H9 (cell line): ENCODE measurements around the gene HOXD12. TPM values are rescaled to one million over a fixed set of nuclear protein-coding genes. Genes with fewer than 3 reads are reported as not detected.

Source experiments
- DNase-seq: peaks from one replicate; pipeline ENCODE4 v3.0.0-alpha.2; 2017
- H2AFZ ChIP-seq: one replicate; pipeline ENCODE4 v1.6.1; 2013; ENCODE audit warnings: mild to moderate bottlenecking, low read length, control low read depth, moderate library complexity
- H2AK5ac ChIP-seq: 2 replicates; pipeline ENCODE4 v1.6.1; 2013; ENCODE audit warnings: low read length, control low read depth, mixed read lengths; ENCODE audit not compliant: insufficient read length
- H2BK120ac ChIP-seq: one replicate; pipeline ENCODE4 v1.6.1; 2013; ENCODE audit warnings: low read depth, mild to moderate bottlenecking, low read length, control low read depth, inconsistent platforms; ENCODE audit not compliant: poor library complexity, severe bottlenecking
- H2BK12ac ChIP-seq: 2 replicates; pipeline ENCODE4 v1.6.1; 2013; ENCODE audit warnings: low read length, control low read depth, mixed read lengths, low read depth; ENCODE audit not compliant: insufficient read length
- H2BK15ac ChIP-seq: 2 replicates; pipeline ENCODE4 v1.6.1; 2013; ENCODE audit warnings: low read depth, low read length, control low read depth
- H2BK20ac ChIP-seq: one replicate; pipeline ENCODE4 v1.6.1; 2013; ENCODE audit warnings: low read depth, mild to moderate bottlenecking, low read length, control low read depth, inconsistent platforms; ENCODE audit not compliant: poor library complexity, severe bottlenecking
- H2BK5ac ChIP-seq: 2 replicates; pipeline ENCODE4 v1.6.1; 2013; ENCODE audit warnings: low read length, control low read depth, mixed read lengths; ENCODE audit not compliant: insufficient read length
- H3K14ac ChIP-seq: 2 replicates; pipeline ENCODE4 v1.6.1; 2013; ENCODE audit warnings: low read length, control low read depth; ENCODE audit not compliant: insufficient read depth
- H3K18ac ChIP-seq: 2 replicates; pipeline ENCODE4 v1.6.1; 2013; ENCODE audit warnings: low read depth, mild to moderate bottlenecking, mixed read lengths, low read length, control low read depth; ENCODE audit not compliant: insufficient read length
- H3K23ac ChIP-seq: 2 replicates; pipeline ENCODE4 v1.6.1; 2013; ENCODE audit warnings: low read length, control low read depth, mixed read lengths, low read depth; ENCODE audit not compliant: insufficient read length
- H3K23me2 ChIP-seq: 2 replicates; pipeline ENCODE4 v1.6.1; 2013; ENCODE audit warnings: low read depth, mild to moderate bottlenecking, mixed read lengths, low read length, control low read depth; ENCODE audit not compliant: insufficient read length, poor library complexity, severe bottlenecking
- H3K27ac ChIP-seq: 2 replicates; pipeline ENCODE4 v1.5.1; 2013; ENCODE audit warnings: low read length, control low read depth, mixed read lengths, low read depth; ENCODE audit not compliant: insufficient read length
- H3K27me3 ChIP-seq: 2 replicates; pipeline ENCODE4 v1.6.1; 2013; ENCODE audit warnings: low read length, control low read depth, inconsistent platforms; ENCODE audit not compliant: insufficient read depth
- H3K4ac ChIP-seq: 2 replicates; pipeline ENCODE4 v1.6.1; 2013; ENCODE audit warnings: low read depth, mild to moderate bottlenecking, control low read depth, inconsistent platforms, low read length, moderate library complexity
- H3K4me1 ChIP-seq: 2 replicates; pipeline ENCODE4 v1.6.1; 2013; ENCODE audit warnings: low read length, control low read depth, inconsistent platforms; ENCODE audit not compliant: insufficient read depth
- H3K4me2 ChIP-seq: 2 replicates; pipeline ENCODE4 v1.6.1; 2013; ENCODE audit warnings: low read length, control low read depth, mixed read lengths; ENCODE audit not compliant: insufficient read length, insufficient read depth
- H3K56ac ChIP-seq: 2 replicates; pipeline ENCODE4 v1.6.1; 2013; ENCODE audit warnings: low read depth, mild to moderate bottlenecking, mixed read lengths, low read length, control low read depth; ENCODE audit not compliant: insufficient read length
- H3K79me1 ChIP-seq: 2 replicates; pipeline ENCODE4 v1.6.1; 2013; ENCODE audit warnings: low read depth, mild to moderate bottlenecking, moderate library complexity, low read length, control low read depth, inconsistent platforms; ENCODE audit not compliant: insufficient read depth, poor library complexity, severe bottlenecking
- H3K79me2 ChIP-seq: 2 replicates; pipeline ENCODE4 v1.6.1; 2013; ENCODE audit warnings: low read length, control low read depth, inconsistent platforms; ENCODE audit not compliant: insufficient read depth
- H3K9ac ChIP-seq: 2 replicates; pipeline ENCODE4 v1.6.1; 2013; ENCODE audit warnings: low read length, control low read depth, mixed read lengths; ENCODE audit not compliant: insufficient read length; ENCODE audit errors: extremely low read depth
- H3K9me3 ChIP-seq: one replicate; pipeline ENCODE4 v1.6.1; 2013; ENCODE audit warnings: low read depth, low read length, inconsistent platforms; ENCODE audit not compliant: control insufficient read depth
- H3T11ph ChIP-seq: one replicate; pipeline ENCODE4 v1.6.1; 2013; ENCODE audit warnings: mild to moderate bottlenecking, low read length, control low read depth, inconsistent platforms
- H4K20me1 ChIP-seq: one replicate; pipeline ENCODE4 v1.6.1; 2013; ENCODE audit not compliant: control insufficient read depth, insufficient read length, insufficient read depth
- H4K5ac ChIP-seq: 2 replicates; pipeline ENCODE4 v1.6.1; 2013; ENCODE audit warnings: low read depth, mild to moderate bottlenecking, mixed read lengths, low read length, control low read depth; ENCODE audit not compliant: insufficient read length
- H4K8ac ChIP-seq: replicated peaks from 2 replicates; pipeline ENCODE4 v1.6.1; 2013; ENCODE audit warnings: low read length, control low read depth, mixed read lengths, low read depth; ENCODE audit not compliant: insufficient read length
- H4K91ac ChIP-seq: 2 replicates; pipeline ENCODE4 v1.6.1; 2013; ENCODE audit warnings: low read depth, mild to moderate bottlenecking, moderate library complexity, mixed read lengths, low read length, control low read depth; ENCODE audit not compliant: insufficient read length
- H3K27ac Mint-ChIP-seq, 3 experiments: 2 replicates in 2 of 3; 3 replicates in 1 of 3; pipeline ENCODE4 v1.8.0; 2020 to 2021; ENCODE audit warnings: mixed read lengths in 3 of 3, mild to moderate bottlenecking in 1 of 3, moderate library complexity in 1 of 3
- H3K27me3 Mint-ChIP-seq: 2 replicates; pipeline ENCODE4 v1.8.0; 2021; ENCODE audit warnings: low read depth, mild to moderate bottlenecking, moderate library complexity, mixed read lengths
- H3K36me3 Mint-ChIP-seq, 3 experiments: 2 replicates in 2 of 3; 3 replicates in 1 of 3; pipeline ENCODE4 v1.8.0; 2020 to 2021; ENCODE audit warnings: low read depth in 3 of 3, mixed read lengths in 3 of 3; ENCODE audit not compliant: insufficient read depth in 1 of 3
- H3K4me1 Mint-ChIP-seq, 2 experiments: 2 replicates each; pipeline ENCODE4 v1.8.0; 2020; ENCODE audit warnings: mixed read lengths in 2 of 2
- H3K4me3 Mint-ChIP-seq, 2 experiments: 2 replicates in 1 of 2; 3 replicates in 1 of 2; pipeline ENCODE4 v1.8.0; 2020 to 2021; ENCODE audit warnings: mild to moderate bottlenecking in 2 of 2, mixed read lengths in 2 of 2, moderate library complexity in 1 of 2
- H3K9me3 Mint-ChIP-seq, 2 experiments: 2 replicates in 1 of 2; 3 replicates in 1 of 2; pipeline ENCODE4 v1.8.0; 2020; ENCODE audit warnings: mild to moderate bottlenecking in 2 of 2, mixed read lengths in 2 of 2, moderate library complexity in 1 of 2
- WGBS: extraction: QIAGEN DNeasy Blood & Tissue Kit; methylation state at CpG from one replicate; pipeline ENCODE4 v1.1.7; 2013; ENCODE audit warnings: missing lambda C conversion rate, low lambda C conversion rate, mixed read lengths; ENCODE audit not compliant: insufficient read length; ENCODE audit errors: extremely low coverage; 5-methylcytosine and 5-hydroxymethylcytosine counted together
- total RNA-seq: library from RNA; stranded (reverse); gene quantifications from 2 replicates; pipeline ENCODE4 v1.2.1, GENCODE V29; 2021
- TF ChIP-seq, protein P1 (sequence below): fragments of 200-600 bp; sonication (generic); conservative IDR thresholded peaks from 3 replicates; pipeline ENCODE4 v1.8.0; 2021; ENCODE audit warnings: antibody characterized with exemption, mild to moderate bottlenecking

HOXD12 gene
- total RNA-seq, 1 experiment from 2014 or later: not detected

DNA sequence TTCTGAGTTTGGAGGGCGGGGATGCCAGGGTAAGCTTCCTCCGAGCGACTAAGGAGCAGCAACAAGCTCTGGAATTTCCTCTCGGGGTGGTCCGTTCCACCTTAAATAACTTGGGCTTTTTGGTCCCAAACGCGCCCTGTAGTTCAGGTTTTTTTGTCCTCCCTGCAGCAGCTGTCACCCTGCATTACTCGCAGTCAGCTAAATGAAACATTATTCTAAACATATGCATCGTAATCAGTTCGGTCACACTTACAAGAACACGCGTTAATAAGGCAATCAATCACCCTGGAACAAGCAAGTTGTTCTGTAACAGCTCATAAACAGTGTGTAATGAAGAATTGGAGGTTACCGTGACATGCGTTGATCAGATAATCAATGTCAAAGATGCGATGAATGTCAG, 24.1 kb upstream of the HOXD12 start:
- H3K56ac ChIP-seq: no peak overlapping the region
- H3K4me2 ChIP-seq: peak overlapping the region; percentile 39
- H2AFZ ChIP-seq: no peak overlapping the region
- no peak overlapping the region for H2AK5ac ChIP-seq
- no peak overlapping the region for H4K8ac ChIP-seq
- peaks cover 7% of the 10 kb centered on the region for H3K23me2 ChIP-seq
- Mint-ChIP-seq H3K36me3 (peaks cover 0 to 4% (median 0%) of the 10 kb centered on the region in 3 experiments; a peak in 1 of 7 replicates), H3K27ac (no peak overlapping the region), H3K4me3 (no peak overlapping the region), H3K4me1 (peaks cover 15 to 36% of the 10 kb centered on the region in 2 experiments), H3K9me3 (peaks cover 5 to 7% of the 10 kb centered on the region in 2 experiments; a peak in 4 of 5 replicates), H3K27me3 (peaks cover 96% of the 10 kb centered on the region)
- no peak overlapping the region for H3K14ac ChIP-seq
- no peak overlapping the region for H3T11ph ChIP-seq
- no peaks in the 10 kb centered on the region for H3K9me3 ChIP-seq
- peak; percentile 53 for DNase-seq
- H3K4ac ChIP-seq: no peak overlapping the region
- no peaks in the 10 kb centered on the region for H3K79me1 ChIP-seq
- H3K4me1 ChIP-seq: no peaks in the 10 kb centered on the region
- no peak overlapping the region for H4K5ac ChIP-seq
- H2BK15ac ChIP-seq: no peak overlapping the region
- H3K9ac ChIP-seq: no peak overlapping the region
- no peaks in the 10 kb centered on the region for H3K79me2 ChIP-seq
- H2BK5ac ChIP-seq: no peak overlapping the region
- no peak overlapping the region for H2BK20ac ChIP-seq
- peaks cover 87% of the 10 kb centered on the region for H3K27me3 ChIP-seq
- no peak overlapping the region for H2BK12ac ChIP-seq
- H3K27ac ChIP-seq: no peak overlapping the region
- TF ChIP-seq, protein P1, sequence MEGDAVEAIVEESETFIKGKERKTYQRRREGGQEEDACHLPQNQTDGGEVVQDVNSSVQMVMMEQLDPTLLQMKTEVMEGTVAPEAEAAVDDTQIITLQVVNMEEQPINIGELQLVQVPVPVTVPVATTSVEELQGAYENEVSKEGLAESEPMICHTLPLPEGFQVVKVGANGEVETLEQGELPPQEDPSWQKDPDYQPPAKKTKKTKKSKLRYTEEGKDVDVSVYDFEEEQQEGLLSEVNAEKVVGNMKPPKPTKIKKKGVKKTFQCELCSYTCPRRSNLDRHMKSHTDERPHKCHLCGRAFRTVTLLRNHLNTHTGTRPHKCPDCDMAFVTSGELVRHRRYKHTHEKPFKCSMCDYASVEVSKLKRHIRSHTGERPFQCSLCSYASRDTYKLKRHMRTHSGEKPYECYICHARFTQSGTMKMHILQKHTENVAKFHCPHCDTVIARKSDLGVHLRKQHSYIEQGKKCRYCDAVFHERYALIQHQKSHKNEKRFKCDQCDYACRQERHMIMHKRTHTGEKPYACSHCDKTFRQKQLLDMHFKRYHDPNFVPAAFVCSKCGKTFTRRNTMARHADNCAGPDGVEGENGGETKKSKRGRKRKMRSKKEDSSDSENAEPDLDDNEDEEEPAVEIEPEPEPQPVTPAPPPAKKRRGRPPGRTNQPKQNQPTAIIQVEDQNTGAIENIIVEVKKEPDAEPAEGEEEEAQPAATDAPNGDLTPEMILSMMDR: no peak
- H4K20me1 ChIP-seq: no peaks in the 10 kb centered on the region
- no peak overlapping the region for H2BK120ac ChIP-seq
- H3K23ac ChIP-seq: no peak overlapping the region
- no peak overlapping the region for H4K91ac ChIP-seq
- WGBS: no CpG with 5 or more reads among the region's 15 CpGs
- H3K18ac ChIP-seq: no peak overlapping the region
